HepG2 (cell line): Measurements from ENCODE around the gene MTARC1. TPM values are rescaled to one million over a fixed set of nuclear protein-coding genes. Genes with fewer than 3 reads are reported as not detected.

ENCODE experiments used
- CBX5 ChIP-seq: sonication (generic); formaldehyde crosslinking; IDR thresholded peaks from 2 replicates; pipeline ENCODE4 v1.4.0; 2020; ENCODE audit warnings: missing genetic modification reagents, borderline replicate concordance
- CREM ChIP-seq, 2 experiments: sonication (generic) in 1 of 2; formaldehyde crosslinking in 1 of 2; IDR thresholded peaks; 2 replicates each; pipeline versions ENCODE4 v1.4.0 to v1.6.1; 2016 to 2020; ENCODE audit warnings: antibody characterized with exemption in 1 of 2, mild to moderate bottlenecking in 1 of 2, missing genetic modification reagents in 1 of 2
- ELF3 ChIP-seq: IDR thresholded peaks from 2 replicates; pipeline ENCODE4 v1.6.1; 2016; ENCODE audit warnings: missing genetic modification reagents, missing compliant biosample characterization
- GABPA ChIP-seq, 2 experiments: IDR thresholded peaks; 2 replicates each; pipeline ENCODE4 v1.6.1; 2011 to 2016; ENCODE audit warnings: low read depth in 2 of 2, low read length in 1 of 2, missing biosample characterization in 1 of 2, missing genetic modification characterization in 1 of 2
- HIC2 ChIP-seq: sonication (generic); formaldehyde crosslinking; IDR thresholded peaks from 2 replicates; pipeline ENCODE4 v1.9.0; 2022; ENCODE audit warnings: low read depth, missing genetic modification reagents
- HNRNPH1 ChIP-seq: fragments of 200-400 bp; formaldehyde crosslinking; optimal IDR thresholded peaks from 2 replicates; pipeline ENCODE3; 2017; ENCODE audit warnings: mild to moderate bottlenecking, low read depth, low read length
- MAZ ChIP-seq, 2 experiments: sonication (generic) in 1 of 2; formaldehyde crosslinking in 1 of 2; IDR thresholded peaks; 2 replicates each; pipeline versions ENCODE4 v1.5.0 to v1.6.1; 2012 to 2020; ENCODE audit warnings: low read depth in 2 of 2, mild to moderate bottlenecking in 2 of 2, borderline replicate concordance in 1 of 2, improper control_type of control experiment in 1 of 2, low read length in 1 of 2, missing genetic modification reagents in 1 of 2, moderate library complexity in 1 of 2
- MXD1 ChIP-seq: sonication (generic); formaldehyde crosslinking; IDR thresholded peaks from 2 replicates; pipeline ENCODE4 v1.4.0; 2020; ENCODE audit warnings: mild to moderate bottlenecking, missing genetic modification reagents
- MXD4 ChIP-seq: IDR thresholded peaks from 2 replicates; pipeline ENCODE4 v1.6.1; 2016; ENCODE audit warnings: mild to moderate bottlenecking, missing biosample characterization, missing genetic modification reagents
- MYPOP ChIP-seq: sonication (generic); formaldehyde crosslinking; IDR thresholded peaks from 2 replicates; pipeline ENCODE4 v1.8.1; 2023; ENCODE audit warnings: mild to moderate bottlenecking, moderate library complexity, missing genetic modification reagents
- NAIF1 ChIP-seq: sonication (generic); formaldehyde crosslinking; IDR thresholded peaks from 2 replicates; pipeline ENCODE4 v1.5.0; 2020; ENCODE audit warnings: mild to moderate bottlenecking, missing genetic modification reagents, borderline replicate concordance
- SAP130 ChIP-seq: IDR thresholded peaks from 2 replicates; pipeline ENCODE4 v1.6.1; 2016; ENCODE audit warnings: low read depth
- TBL1XR1 ChIP-seq: fragments of 150-350 bp; IDR thresholded peaks from 2 replicates; pipeline ENCODE4 v1.6.1; 2014; ENCODE audit warnings: borderline replicate concordance, low read length; ENCODE audit not compliant: partially characterized antibody
- TFE3 ChIP-seq: IDR thresholded peaks from 2 replicates; pipeline ENCODE4 v1.6.1; 2016
- ZBTB20 ChIP-seq: sonication (generic); formaldehyde crosslinking; IDR thresholded peaks from 2 replicates; pipeline ENCODE4 v1.8.1; 2023; ENCODE audit warnings: missing genetic modification reagents, low read depth, mild to moderate bottlenecking, borderline replicate concordance
- ZBTB42 ChIP-seq: sonication (generic); formaldehyde crosslinking; IDR thresholded peaks from 2 replicates; pipeline ENCODE4 v1.5.0; 2020; ENCODE audit warnings: mild to moderate bottlenecking, missing genetic modification reagents
- ZNF180 ChIP-seq: sonication (generic); formaldehyde crosslinking; IDR thresholded peaks from 2 replicates; pipeline ENCODE4 v1.4.0; 2020; ENCODE audit warnings: low read depth, missing genetic modification reagents, borderline replicate concordance
- ZNF557 ChIP-seq: sonication (generic); formaldehyde crosslinking; IDR thresholded peaks from 2 replicates; pipeline ENCODE4 v1.4.0; 2020; ENCODE audit warnings: missing genetic modification reagents
- ZNF577 ChIP-seq: sonication (generic); formaldehyde crosslinking; IDR thresholded peaks from 2 replicates; pipeline ENCODE4 v1.4.0; 2020; ENCODE audit warnings: mild to moderate bottlenecking, low read depth, missing genetic modification reagents, borderline replicate concordance
- ZNF607 ChIP-seq: sonication (generic); formaldehyde crosslinking; IDR thresholded peaks from 2 replicates; pipeline ENCODE4 v1.5.1; 2020; ENCODE audit warnings: missing genetic modification reagents, mild to moderate bottlenecking, borderline replicate concordance
- ZNF740 ChIP-seq: sonication (generic); formaldehyde crosslinking; IDR thresholded peaks from 2 replicates; pipeline ENCODE4 v1.4.0; 2020; ENCODE audit warnings: missing genetic modification reagents
- polyA plus RNA-seq, 8 experiments: library from polyadenylated mRNA; depleted of rRNA in 3 of 8; stranded (reverse) in 7 of 8; unstranded in 1 of 8; fragments of >200 nt; fragmentation: Illumina TruSeq in 4 of 8; extraction: Trizol in 4 of 8; gene quantifications; 2 replicates each; pipeline versions ENCODE4 v1.2.1 to v1.2.3, GENCODE V29; 2011 to 2016; ENCODE audit warnings: low read depth in 4 of 8, missing spikeins in 1 of 8, mixed read lengths in 1 of 8; ENCODE audit not compliant: insufficient read depth in 1 of 8
- total RNA-seq, 5 experiments: library from RNA; depleted of rRNA; stranded (reverse); fragments of >200 nt; fragmentation: Illumina TruSeq; extraction: Trizol; gene quantifications; 2 replicates each; pipeline ENCODE4 v1.2.3, GENCODE V29; 2016; ENCODE audit warnings: low read depth in 1 of 5

The MTARC1 gene
- total and polyA plus RNA-seq, 2 of the 13 experiments (the other 11 are each of a cell fraction or from before 2014, with no cell fraction given) = 19.4 to 106 TPM

- TF ChIP-seq HIC2 (CRISPR knock-in tag) (peak; percentile 33; the same call in 1 of the 2 replicates), SAP130 (CRISPR knock-in tag) (peak; percentile 77), TBL1XR1 (no peak), ZBTB42 (CRISPR knock-in tag) (no peak), ZNF557 (peak; percentile 75; the same call in 1 of the 2 replicates), ELF3 (CRISPR knock-in tag) (0 out of 2 replicates have a peak, but pooled peaks have one; percentile 40), HNRNPH1 (no peak), ZBTB20 (0 out of 2 replicates have a peak, but pooled peaks have one; percentile 47), GABPA (IDR thresholded peaks at IDR 0.05; ENCODE audit: low read depth, low read length) (no peak), GABPA (CRISPR knock-in tag; IDR thresholded peaks at IDR 0.05; ENCODE audit: low read depth) (no peak), MXD1 (peak; percentile 68; the same call in 1 of the 2 replicates), ZNF180 (CRISPR knock-in tag) (no peak), NAIF1 (CRISPR knock-in tag) (0 out of 2 replicates have a peak, but pooled peaks have one; percentile 60), ZNF577 (CRISPR knock-in tag) (no peak), MXD4 (peak; percentile 71; the same call in 1 of the 2 replicates), TFE3 (CRISPR knock-in tag) (0 out of 2 replicates have a peak, but pooled peaks have one; percentile 26), CREM (IDR thresholded peaks at IDR 0.05) (0 out of 2 replicates have a peak, but pooled peaks have one; percentile 38), CREM (CRISPR knock-in tag; IDR thresholded peaks at IDR 0.05) (no peak), ZNF607 (CRISPR knock-in tag) (0 out of 2 replicates have a peak, but pooled peaks have one; percentile 67), MYPOP (CRISPR knock-in tag) (peak; percentile 66; the same call in 1 of the 2 replicates), ZNF740 (CRISPR knock-in tag) (peak; percentile 17; the same call in 1 of the 2 replicates), MAZ (IDR thresholded peaks at IDR 0.05; ENCODE audit: borderline replicate concordance, low read depth, low read length) (no peak), MAZ (CRISPR knock-in tag; IDR thresholded peaks at IDR 0.05; ENCODE audit: low read depth) (peak; percentile 87), CBX5 (CRISPR knock-in tag) (peak; percentile 42; the same call in 1 of the 2 replicates)
These were observed 38.4 kb upstream of the MTARC1 start, which contains the start of gene MTARC2 (continued) for GRCh38 chr1:220748089-220748934.
